Uterus (tissue), 2 donors: ENCODE data around the gene TPPP.

Experiments
- CTCF ChIP-seq, 4 experiments: fragments of 200-600 bp in 2 of 4; fragments of 450-650 bp in 2 of 4; sonication (generic) in 2 of 4; IDR thresholded peaks; one replicate each; pipeline ENCODE4 v1.5.1; 2016 to 2019; ENCODE audit warnings: antibody characterized with exemption in 4 of 4, mild to moderate bottlenecking in 2 of 4, moderate library complexity in 1 of 4
- POLR2A ChIP-seq, 2 donors: fragments of 450-650 bp; IDR thresholded peaks; one replicate each; pipeline ENCODE4 v1.6.1; 2016; ENCODE audit warnings: antibody characterized with exemption in 2 of 2, mild to moderate bottlenecking in 1 of 2, moderate library complexity in 1 of 2

- TF ChIP-seq CTCF (IDR thresholded peaks at IDR 0.05) (no peak), POLR2A (IDR thresholded peaks at IDR 0.05) (no peak)
These were observed 18.5 kb downstream of the TPPP start for GRCh38 chr5:674630-675011.
